Upper lobe of right lung (tissue), 1 donor: ENCODE data around the gene ANK3. TPM values are rescaled to one million over a fixed set of nuclear protein-coding genes. Genes with fewer than 3 reads are reported as not detected.
"Not testable (repeated sequence)": the region's sequence is repeated elsewhere in the genome, so short reads cannot be mapped to it uniquely, and the experiment has no call there.

Source experiments
- ATAC-seq: fragments of 200-7000 bp; cut with Tn5 transposase; one replicate; pipeline ENCODE4 v1.9.1; 2020; ENCODE audit warnings: mild to moderate bottlenecking, moderate library complexity
- DNase-seq: peaks from one replicate; pipeline ENCODE4 v3.0.0-alpha.2; 2020
- H3K27ac ChIP-seq: fragments of 200-600 bp; one replicate; pipeline ENCODE4 v1.8.0; 2022
- H3K27me3 ChIP-seq: fragments of 200-600 bp; one replicate; pipeline ENCODE4 v1.8.0; 2022; ENCODE audit warnings: mild to moderate bottlenecking
- H3K36me3 ChIP-seq: fragments of 200-600 bp; one replicate; pipeline ENCODE4 v1.8.0; 2022
- H3K4me1 ChIP-seq: fragments of 200-600 bp; one replicate; pipeline ENCODE4 v1.8.0; 2022
- H3K4me3 ChIP-seq: fragments of 200-600 bp; one replicate; pipeline ENCODE4 v1.8.0; 2022; ENCODE audit warnings: mild to moderate bottlenecking
- H3K9me3 ChIP-seq: fragments of 200-600 bp; one replicate; pipeline ENCODE4 v1.8.0; 2022
- CTCF ChIP-seq: fragments of 200-600 bp; IDR thresholded peaks from one replicate; pipeline ENCODE4 v1.8.0; 2022; ENCODE audit warnings: antibody characterized with exemption
- intact Hi-C: fragments of 100-400 bp; cut with DNase I; formaldehyde crosslinking; loops from one replicate; pipeline ENCODE4 v1.11.0; 2022
- total RNA-seq: library from RNA; stranded (reverse); fragmentation: NEBNext Ultra II Directional; extraction: Animal tissue kit (Norgen Biotek cat#: 25700); gene quantifications from one replicate; pipeline ENCODE4 v1.2.1, GENCODE V29; 2021
- donor health status: DM: no; HTN: yes; CAD: no; lungs with severe emphysema.

The ANK3 gene
- total RNA-seq, 1 donor from 2014 or later = 91.1 TPM

GRCh38 chr10:60042262-60042661, 347.4 kb downstream of the ANK3 start:
- Histone ChIP-seq H3K9me3 (no peaks in the 10 kb centered on the region), H3K4me3 (no peak overlapping the region), H3K27ac (no peak overlapping the region), H3K27me3 (no peaks in the 10 kb centered on the region), H3K36me3 (no peaks in the 10 kb centered on the region), H3K4me1 (peaks cover 12% of the 10 kb centered on the region)
- TF ChIP-seq CTCF = no peak
- intact Hi-C loops = no loop called here
- ATAC-seq (no peak), DNase-seq (no peak)

- H3K27ac ChIP-seq = no peak overlapping the region
- no peak overlapping the region for H3K4me3 ChIP-seq
- DNase-seq = no peak
- ATAC-seq = peak; percentile 28
- TF ChIP-seq CTCF = no peak
- no peaks in the 10 kb centered on the region for H3K9me3 ChIP-seq
- intact Hi-C loops = no loop called here
- H3K27me3 ChIP-seq = no peaks in the 10 kb centered on the region
- peaks cover 12% of the 10 kb centered on the region for H3K4me1 ChIP-seq
- H3K36me3 ChIP-seq = no peaks in the 10 kb centered on the region
Measured at GRCh38 chr10:60041489-60042133, 348.1 kb downstream of the ANK3 start.

- H3K36me3 ChIP-seq = no peaks in the 10 kb centered on the region
- H3K4me3 ChIP-seq = no peak overlapping the region
- TF ChIP-seq CTCF = no peak
- peaks cover 12% of the 10 kb centered on the region for H3K4me1 ChIP-seq
- DNase-seq = no peak
- H3K9me3 ChIP-seq = no peaks in the 10 kb centered on the region
- no peaks in the 10 kb centered on the region for H3K27me3 ChIP-seq
- intact Hi-C loops = no loop called here
- no peak overlapping the region for H3K27ac ChIP-seq
- no peak for ATAC-seq
Measured at GRCh38 chr10:60040014-60040662, 349.5 kb downstream of the ANK3 start.

GRCh38 chr10:60035984-60036383, 353.7 kb downstream of the ANK3 start:
- H3K36me3 ChIP-seq = no peaks in the 10 kb centered on the region
- intact Hi-C loops = no loop called here
- no peak for DNase-seq
- no peak overlapping the region for H3K4me3 ChIP-seq
- peaks cover 20% of the 10 kb centered on the region for H3K4me1 ChIP-seq
- no peaks in the 10 kb centered on the region for H3K9me3 ChIP-seq
- no peaks in the 10 kb centered on the region for H3K27me3 ChIP-seq
- no peak for TF ChIP-seq CTCF
- ATAC-seq = no peak
- H3K27ac ChIP-seq = no peak overlapping the region

GRCh38 chr10:60035375-60035774, 354.3 kb downstream of the ANK3 start:
- intact Hi-C loops, ATAC-seq, H3K9me3 ChIP-seq, H3K36me3 ChIP-seq, H3K27ac ChIP-seq, H3K27me3 ChIP-seq, H3K4me3 ChIP-seq, DNase-seq: not testable (repeated sequence)
- H3K4me1 ChIP-seq = peaks cover 15% of the 10 kb centered on the region

- DNase-seq = no peak
- Histone ChIP-seq H3K4me1 (peaks cover 15% of the 10 kb centered on the region), H3K9me3 (no peaks in the 10 kb centered on the region), H3K36me3 (no peaks in the 10 kb centered on the region), H3K4me3 (no peak overlapping the region), H3K27ac (no peak overlapping the region), H3K27me3 (no peaks in the 10 kb centered on the region)
- peak; percentile 97 for ATAC-seq
- intact Hi-C loops = no loop called here
- peak; percentile 54 for TF ChIP-seq CTCF
Measured at GRCh38 chr10:60032723-60033122, 357.0 kb downstream of the ANK3 start.
